Esophagus squamous epithelium (tissue), 4 donors: ENCODE measurements around the gene RALGAPA1.

Experiments
- CTCF ChIP-seq, 6 experiments: fragments of 450-650 bp in 4 of 6; fragments of 200-600 bp in 2 of 6; sonication (generic) in 2 of 6; IDR thresholded peaks; one replicate each; pipeline ENCODE4 v1.5.1; 2016 to 2019; ENCODE audit warnings: antibody characterized with exemption in 6 of 6, mild to moderate bottlenecking in 4 of 6, moderate library complexity in 4 of 6
- POLR2A ChIP-seq, 4 donors: fragments of 450-650 bp; IDR thresholded peaks; one replicate each; pipeline ENCODE4 v1.6.1; 2017; ENCODE audit warnings: antibody characterized with exemption in 4 of 4, mild to moderate bottlenecking in 4 of 4, moderate library complexity in 3 of 4

- TF ChIP-seq CTCF (IDR thresholded peaks at IDR 0.05) (no peak), POLR2A (IDR thresholded peaks at IDR 0.05) (no peak)
Measured at GRCh38 chr14:35776823-35777222, 32.3 kb downstream of the RALGAPA1 start.
